Stimulated activated CD8-positive, alpha-beta memory T cell treated with anti-CD3 and anti-CD28 coated beads, Interleukin-15, amount 100 ng/mL, for 48 hours (primary cell): Measurements from ENCODE around the gene SOX8.

Experiments
- DNase-seq, 2 donors: peaks; one replicate each; pipeline ENCODE4 v3.0.0-alpha.2; 2020; ENCODE audit warnings: low read depth in 2 of 2

The SOX8 gene

GRCh38 chr16:986925-987582, 5.5 kb downstream of the SOX8 start:
- no peak for DNase-seq

GRCh38 chr16:987906-988305, 6.3 kb downstream of the SOX8 start:
- DNase-seq: no peak

DNA sequence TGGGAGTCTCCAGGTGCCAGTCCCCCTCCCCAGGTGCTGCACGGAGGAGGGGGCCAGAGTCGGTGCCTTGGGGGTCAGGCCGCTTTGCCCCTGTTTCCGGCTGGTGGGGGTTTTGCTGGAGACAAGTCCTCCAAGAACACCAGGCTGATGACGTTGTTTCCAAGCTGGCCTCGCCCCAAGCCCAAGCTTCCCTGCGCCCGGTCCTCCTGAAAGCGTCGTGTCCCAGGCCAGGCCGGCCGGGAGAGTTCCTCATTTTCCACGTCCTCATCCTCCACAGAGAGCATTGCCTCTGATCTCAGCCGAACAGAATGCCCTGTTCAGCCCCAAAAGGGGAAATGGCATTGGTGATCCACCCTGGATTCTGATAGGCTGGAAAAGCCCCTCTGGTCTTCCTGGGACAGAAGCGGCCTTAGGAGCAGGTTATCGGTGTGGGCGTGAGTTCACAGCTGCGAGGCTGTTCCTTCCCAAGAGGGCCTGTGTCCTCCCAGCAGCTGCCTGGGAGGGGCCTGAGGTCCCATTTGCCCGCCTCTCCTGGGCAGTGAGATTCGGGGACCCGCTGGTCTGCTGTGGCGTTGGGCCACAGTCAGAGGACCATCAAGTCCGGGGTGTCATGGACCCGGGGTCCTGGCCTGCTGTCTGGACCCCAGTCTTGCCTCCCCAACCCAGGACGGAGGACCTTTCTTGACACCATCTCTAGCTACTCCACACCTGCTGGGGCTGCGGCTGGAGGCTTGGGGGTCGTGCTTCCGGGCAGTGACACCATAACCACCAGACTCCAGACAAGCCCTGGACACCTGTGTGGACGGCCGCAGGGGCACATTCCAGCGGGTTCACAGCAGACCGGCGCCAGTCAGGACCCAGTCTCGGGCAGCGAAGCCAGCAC, 7.1 kb downstream of the SOX8 start:
- no peak for DNase-seq

DNA sequence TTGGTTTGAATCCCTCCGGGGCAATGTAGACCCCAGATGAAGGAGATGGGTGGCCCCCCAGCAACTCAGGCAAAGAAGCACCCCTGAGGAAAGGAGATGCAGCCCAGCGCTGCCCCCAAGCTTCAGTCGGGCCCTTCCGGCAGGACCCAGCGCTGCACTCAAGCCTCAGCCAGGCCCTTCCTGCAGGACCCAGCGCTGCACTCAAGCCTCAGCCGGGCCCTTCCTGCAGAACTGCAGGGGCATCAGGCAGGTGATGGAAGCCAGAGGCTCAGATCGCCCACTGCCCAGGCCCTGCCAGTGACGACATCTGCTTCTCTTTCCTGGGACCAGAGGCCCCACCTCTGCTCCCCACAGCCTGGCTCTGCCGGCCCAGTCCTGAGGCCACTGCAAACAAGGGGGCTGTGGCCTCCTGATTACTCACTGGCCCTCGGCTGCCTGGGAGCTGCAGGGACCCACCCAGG, 7.8 kb downstream of the SOX8 start:
- DNase-seq: no peak

GRCh38 chr16:990516-991291, 9.1 kb downstream of the SOX8 start:
- DNase-seq: no peak

DNA sequence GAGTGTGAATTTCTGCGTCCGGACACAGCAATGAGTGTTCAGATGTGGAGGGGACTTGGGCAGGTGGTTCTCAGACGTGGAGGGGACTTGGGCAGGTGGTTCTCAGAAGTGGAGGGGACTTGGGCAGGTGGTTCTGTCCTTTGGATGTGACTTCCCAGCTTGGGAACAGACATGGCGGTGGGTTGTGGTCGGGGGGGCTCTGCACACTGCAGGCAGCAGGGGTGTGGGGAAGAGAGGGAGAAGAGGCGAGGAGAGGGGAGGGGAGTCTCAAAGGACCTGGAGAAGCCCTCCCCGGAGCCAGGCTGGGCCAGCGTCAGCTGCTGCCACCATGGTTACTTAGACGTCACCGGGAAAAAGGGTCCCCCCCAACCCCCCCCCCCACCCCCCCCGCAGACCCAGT, 9.8 kb downstream of the SOX8 start:
- no peak for DNase-seq

DNA sequence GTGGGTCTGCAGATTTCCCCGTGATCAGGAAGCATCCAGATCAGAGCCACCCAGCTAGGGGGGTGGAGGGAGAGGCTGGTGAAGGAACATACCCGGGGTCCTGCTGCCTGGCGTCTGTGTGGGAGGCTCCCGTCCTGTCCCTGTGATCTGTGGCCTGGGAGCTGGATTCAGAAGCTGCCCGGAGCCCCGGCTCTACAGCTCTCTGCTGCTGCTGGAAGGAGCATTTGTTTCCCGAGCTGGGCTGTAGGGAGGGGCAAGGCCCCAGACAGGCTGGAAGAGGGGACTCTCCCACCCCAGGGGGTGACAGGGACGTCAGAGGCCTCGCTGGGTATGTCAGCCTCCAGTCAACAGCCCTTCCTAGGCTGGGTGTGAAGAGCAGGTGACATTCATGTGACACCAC, 10.2 kb downstream of the SOX8 start:
- DNase-seq: no peak

DNA sequence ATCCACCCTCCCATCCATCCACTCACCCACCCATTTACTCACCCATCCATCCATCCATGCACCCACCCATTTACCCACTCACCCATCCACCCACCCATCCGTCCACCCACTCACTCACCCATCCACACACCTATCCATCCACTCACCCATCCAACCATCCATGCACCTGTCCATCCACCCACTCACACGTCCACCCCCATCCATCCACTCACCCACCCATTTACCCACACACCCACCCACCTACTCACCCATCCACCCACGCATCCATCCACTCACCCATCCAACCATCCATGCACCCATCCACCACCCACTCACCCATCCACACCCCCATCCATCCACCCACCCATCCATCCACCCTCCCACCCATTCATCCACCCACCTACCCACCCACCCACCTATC, 12.2 kb downstream of the SOX8 start:
- DNase-seq: no peak

- DNase-seq: no peak
Measured at GRCh38 chr16:995087-995486, 13.5 kb downstream of the SOX8 start.

- DNase-seq: no peak
Measured at GRCh38 chr16:995783-996182, 14.2 kb downstream of the SOX8 start.

DNA sequence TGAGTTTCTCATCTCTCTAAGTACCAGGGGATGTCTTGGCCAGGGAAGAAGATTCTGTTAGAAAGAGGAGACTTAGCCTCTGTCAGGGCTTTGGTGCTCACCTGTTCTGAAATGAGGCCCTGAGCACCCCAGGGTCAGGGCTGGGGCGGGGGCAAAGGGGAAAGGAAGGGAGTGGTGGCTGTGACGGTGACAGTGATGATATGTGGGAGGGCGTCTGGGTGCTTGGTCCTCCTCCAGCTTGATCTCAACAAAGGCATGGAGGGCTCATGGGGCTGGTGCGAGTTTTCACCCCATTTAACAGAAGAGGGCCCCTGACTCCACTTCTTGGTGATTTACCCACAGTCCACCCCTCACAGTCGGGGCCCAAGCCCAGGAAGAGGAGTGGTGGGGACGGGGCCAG, 15.1 kb downstream of the SOX8 start:
- DNase-seq: no peak

GRCh38 chr16:997440-998051, 16.0 kb downstream of the SOX8 start:
- DNase-seq: peak; percentile 34 to 42

- DNase-seq: no peak
Measured at GRCh38 chr16:998211-998610, 16.6 kb downstream of the SOX8 start.

- DNase-seq: no peak
Measured at GRCh38 chr16:998615-999014, 17.0 kb downstream of the SOX8 start.

DNA sequence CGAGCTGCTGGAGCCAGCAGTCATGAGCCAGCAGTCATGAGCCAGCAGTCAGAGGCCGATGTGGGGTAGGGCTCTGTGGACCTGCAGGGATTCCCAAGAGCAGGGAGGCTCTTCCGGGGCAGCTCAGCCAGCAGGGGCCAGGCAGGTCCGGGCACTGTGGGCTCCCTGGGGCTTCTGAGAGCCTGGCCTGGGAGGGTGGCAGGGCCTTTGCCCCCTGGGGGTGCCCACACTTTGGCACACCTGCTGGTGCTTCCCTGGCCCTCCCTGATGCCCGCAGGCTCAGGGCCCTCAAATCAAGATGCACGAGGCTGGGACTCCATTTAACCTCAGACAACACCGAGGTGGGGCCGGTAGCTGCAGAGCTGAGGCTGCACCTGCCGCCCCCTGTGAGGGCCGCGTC, 18.1 kb downstream of the SOX8 start:
- no peak for DNase-seq

GRCh38 chr16:1000608-1001007, 19.0 kb downstream of the SOX8 start:
- DNase-seq: no peak

GRCh38 chr16:1001096-1001495, 19.5 kb downstream of the SOX8 start:
- DNase-seq: no peak

DNA sequence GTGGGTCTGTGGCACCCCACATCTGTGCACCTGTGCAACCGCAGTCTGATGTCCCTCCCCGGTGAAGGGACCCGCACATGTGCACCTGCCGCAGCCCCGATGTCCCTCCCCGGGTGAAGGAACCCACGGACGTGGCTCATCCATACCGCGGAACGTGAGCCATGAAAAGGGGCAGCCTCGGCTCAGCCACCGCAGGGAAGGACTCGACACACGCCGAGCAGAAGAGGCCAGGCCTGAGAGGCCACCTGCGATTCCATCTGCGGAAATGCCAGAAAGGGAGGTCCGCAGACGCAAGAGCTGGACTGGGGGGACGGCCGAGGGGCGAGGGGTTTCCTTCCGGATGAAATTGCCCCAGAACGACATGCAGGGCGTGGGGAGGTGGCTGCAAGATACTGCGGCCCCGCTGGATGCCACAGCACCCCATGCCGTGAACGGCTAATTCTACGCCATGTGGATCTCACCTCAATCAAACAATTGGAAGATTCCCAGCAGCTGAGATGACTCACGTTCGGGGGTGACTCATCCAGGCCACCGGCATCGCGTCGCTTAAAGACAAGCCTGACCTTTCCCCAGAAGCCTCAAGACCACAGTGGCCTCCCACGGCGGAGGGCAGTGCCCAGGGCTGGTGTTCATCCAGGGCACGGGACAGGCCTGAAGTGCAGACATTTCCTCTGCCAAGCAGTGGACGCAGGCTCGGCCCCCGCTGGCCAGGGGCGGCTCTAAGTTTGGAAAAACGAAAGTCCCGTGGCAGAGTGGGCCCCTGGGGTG, 21.0 kb downstream of the SOX8 start:
- DNase-seq: peak; percentile 76 to 80

- DNase-seq: peak; percentile 34 to 37
Measured at GRCh38 chr16:1003391-1004347, 22.1 kb downstream of the SOX8 start.

DNA sequence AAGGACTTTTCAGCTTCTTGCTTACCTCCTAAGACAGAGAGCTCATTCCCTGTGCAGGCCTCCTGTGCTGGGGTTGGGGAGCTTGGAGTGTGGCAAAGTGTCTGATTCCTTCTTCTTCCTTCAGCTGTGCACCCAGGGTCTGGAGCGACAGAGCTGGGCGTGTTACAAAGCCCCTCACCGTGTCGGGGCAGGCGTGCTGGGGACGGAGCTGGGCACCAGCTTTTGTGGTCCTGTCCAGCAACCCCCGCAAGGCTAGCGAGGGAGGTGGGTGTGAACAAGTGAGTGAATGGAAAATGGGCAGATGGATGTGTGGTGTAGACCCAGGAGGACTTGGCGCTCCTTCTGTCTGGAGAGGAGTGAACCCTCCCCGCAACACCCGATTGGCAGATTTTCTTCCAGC, 23.7 kb downstream of the SOX8 start:
- DNase-seq: no peak
